Rectal smooth muscle tissue (tissue), 1 donor: ENCODE measurements around the gene GIPC3.

Source experiments
- H3K27ac ChIP-seq: one replicate; pipeline ENCODE4 v1.7.0; 2013; ENCODE audit warnings: low read depth, low read length, inconsistent platforms
- H3K27me3 ChIP-seq: one replicate; pipeline ENCODE4 v1.7.0; 2013; ENCODE audit warnings: low read length; ENCODE audit not compliant: control insufficient read depth, insufficient read depth
- H3K36me3 ChIP-seq: one replicate; pipeline ENCODE4 v1.7.0; 2013; ENCODE audit warnings: low read length; ENCODE audit not compliant: control insufficient read depth, insufficient read depth
- H3K4me1 ChIP-seq: one replicate; pipeline ENCODE4 v1.7.0; 2013; ENCODE audit warnings: low read length; ENCODE audit not compliant: control insufficient read depth, insufficient read depth
- H3K4me3 ChIP-seq: one replicate; pipeline ENCODE4 v1.7.0; 2013; ENCODE audit warnings: low read length
- H3K9ac ChIP-seq: one replicate; pipeline ENCODE4 v1.7.0; 2013; ENCODE audit warnings: low read length

GIPC3 gene

DNA sequence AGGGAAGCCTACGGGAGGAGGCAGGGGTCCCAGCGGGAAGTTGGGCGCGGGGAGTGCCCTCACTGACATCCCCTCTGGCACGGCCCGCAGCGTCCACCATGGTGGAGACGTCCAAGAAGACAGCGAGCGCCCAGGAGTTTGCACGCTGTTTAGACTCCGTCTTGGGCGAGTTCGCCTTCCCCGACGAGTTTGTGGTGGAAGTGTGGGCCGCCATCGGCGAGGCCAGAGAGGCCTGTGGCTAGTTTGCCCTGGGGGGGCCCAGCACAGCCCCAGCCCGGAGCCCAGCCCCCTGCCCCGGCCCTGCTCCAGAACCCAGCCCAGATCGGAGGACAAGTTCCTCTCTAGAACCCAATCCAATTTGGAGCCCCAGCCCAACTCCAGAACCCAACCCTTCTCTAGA is 4.7 kb downstream of the GIPC3 start:
- no peak overlapping the region for H3K4me3 ChIP-seq
- peaks cover 3% of the 10 kb centered on the region for H3K4me1 ChIP-seq
- H3K27me3 ChIP-seq, result peaks cover 11% of the 10 kb centered on the region
- H3K36me3 ChIP-seq, result no peaks in the 10 kb centered on the region
- no peak overlapping the region for H3K27ac ChIP-seq
- no peak overlapping the region for H3K9ac ChIP-seq

DNA sequence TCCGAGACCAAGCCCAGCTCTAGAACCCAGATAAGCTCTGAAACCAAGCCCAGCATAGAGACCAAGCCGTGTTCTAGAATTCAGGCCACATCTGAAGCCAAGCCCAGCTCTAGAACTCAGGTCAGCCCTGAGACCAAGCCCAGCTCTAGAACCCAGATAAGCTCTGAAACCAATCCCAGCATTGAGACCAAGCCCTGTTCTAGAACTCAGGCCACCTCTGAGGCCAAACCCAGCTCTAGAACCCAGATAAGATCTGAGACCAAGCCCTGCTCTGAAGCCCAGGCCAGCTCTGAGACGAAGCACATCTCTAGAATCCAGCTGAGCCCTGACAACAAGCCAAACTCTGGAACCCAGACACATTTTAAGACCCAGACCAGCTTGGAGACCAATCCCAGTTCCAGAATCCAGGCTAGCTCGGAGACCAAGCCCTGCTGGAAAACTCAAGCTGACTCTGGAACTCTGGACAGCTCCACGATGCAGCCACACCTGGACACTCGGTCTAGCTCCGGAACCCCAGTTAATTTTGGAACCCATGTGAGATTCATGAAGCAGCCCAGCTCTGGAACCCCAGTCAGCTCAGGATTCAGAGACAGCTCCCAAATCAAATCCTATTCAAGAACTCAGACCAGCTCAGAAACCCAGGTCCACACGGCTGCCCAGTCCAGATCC is 5.8 kb downstream of the GIPC3 start:
- no peak overlapping the region for H3K9ac ChIP-seq
- peaks cover 2% of the 10 kb centered on the region for H3K27me3 ChIP-seq
- no peak overlapping the region for H3K27ac ChIP-seq
- no peak overlapping the region for H3K4me3 ChIP-seq
- H3K4me1 ChIP-seq, result peaks cover 3% of the 10 kb centered on the region
- H3K36me3 ChIP-seq, result no peaks in the 10 kb centered on the region

DNA sequence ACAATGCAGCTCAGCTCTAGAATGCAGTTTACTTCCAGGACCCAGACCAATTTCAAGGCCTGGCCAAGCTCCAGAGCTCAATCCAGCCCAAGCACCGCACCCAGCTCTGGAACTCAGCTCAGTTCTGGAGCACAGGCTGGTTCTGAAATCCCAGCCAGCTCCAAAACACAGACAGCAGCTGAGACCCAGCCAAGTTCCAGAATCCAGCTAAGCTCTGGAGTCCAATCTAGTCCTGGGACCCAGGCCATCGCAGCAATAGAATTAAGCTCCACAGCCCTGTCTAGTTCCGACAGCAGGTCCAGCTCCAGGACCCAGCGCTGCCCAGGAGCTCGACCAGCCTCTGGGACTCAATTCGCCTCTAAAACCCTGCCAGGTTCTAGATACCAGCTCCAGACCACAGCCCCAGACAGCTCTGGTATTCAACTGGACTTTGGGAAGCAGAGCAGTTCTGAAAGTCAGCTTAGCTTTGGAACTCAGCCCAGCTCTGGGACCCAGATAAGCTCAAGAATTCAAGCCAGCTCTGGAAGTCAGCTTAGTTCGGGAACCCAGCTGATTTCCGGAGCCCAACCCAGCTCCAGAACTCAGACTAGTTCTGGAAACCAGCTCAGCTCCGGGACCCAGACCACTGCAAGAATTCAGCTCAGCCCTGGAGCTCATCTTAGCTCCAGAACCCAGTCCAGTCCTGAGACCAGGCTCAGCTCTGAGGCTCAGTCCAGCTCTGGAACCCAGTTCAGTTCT is 6.8 kb downstream of the GIPC3 start:
- Histone ChIP-seq H3K27me3 (no peaks in the 10 kb centered on the region), H3K4me1 (no peaks in the 10 kb centered on the region), H3K36me3 (no peaks in the 10 kb centered on the region), H3K4me3 (no peak overlapping the region), H3K27ac (no peak overlapping the region), H3K9ac (no peak overlapping the region)

DNA sequence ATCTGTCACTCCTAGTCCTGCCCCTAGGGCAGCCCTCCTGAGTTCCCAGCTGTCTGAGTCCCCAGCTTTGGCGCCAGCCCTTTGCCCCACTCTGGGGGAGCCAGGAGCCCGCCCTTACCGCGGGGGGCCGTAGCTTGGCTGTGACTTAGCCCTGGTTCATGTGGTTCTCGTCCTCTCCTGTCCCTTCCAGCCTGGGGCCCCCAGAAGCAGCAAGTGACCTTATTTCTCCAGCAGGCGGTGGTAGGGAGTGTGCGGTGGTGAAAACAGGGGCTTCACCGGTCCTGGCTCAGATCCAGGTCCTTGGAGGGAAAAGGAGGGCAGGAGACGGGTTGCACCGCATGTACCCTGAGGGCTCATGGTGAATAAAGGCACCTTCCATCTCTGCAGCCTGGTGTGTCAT is 7.9 kb downstream of the GIPC3 start:
- Histone ChIP-seq H3K4me1 (no peaks in the 10 kb centered on the region), H3K9ac (no peak overlapping the region), H3K27me3 (no peaks in the 10 kb centered on the region), H3K36me3 (no peaks in the 10 kb centered on the region), H3K4me3 (no peak overlapping the region), H3K27ac (no peak overlapping the region)

DNA sequence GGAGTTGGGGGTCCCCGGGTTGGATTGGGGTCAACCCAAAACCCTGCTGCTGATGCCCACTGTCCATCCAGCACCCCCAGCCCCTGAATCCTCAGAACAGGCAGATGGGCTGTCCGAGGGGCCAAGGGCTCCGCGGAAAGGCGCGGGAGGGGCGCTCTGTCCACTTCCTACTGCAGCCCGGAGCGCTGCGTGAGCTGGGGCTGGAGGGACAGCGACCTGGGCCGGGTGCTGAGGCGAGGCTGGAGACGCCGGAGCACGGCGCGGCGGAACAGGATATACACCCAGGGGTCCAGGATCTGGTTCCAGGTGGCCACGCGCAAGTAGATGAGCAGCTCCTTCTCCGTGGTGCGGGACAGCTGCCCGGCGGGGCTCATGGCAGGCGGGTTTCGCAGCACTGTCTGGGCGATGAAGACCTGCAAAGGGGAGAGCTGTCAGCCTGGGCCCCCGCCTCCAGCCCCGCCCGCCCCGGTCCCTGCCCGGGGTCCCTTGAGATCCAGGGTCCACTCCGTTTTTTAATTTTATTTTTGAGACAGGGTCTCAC is 10.3 kb downstream of the GIPC3 start:
- Histone ChIP-seq H3K4me1 (no peaks in the 10 kb centered on the region), H3K9ac (no peak overlapping the region), H3K27me3 (no peaks in the 10 kb centered on the region), H3K27ac (no peak overlapping the region), H3K4me3 (no peak overlapping the region), H3K36me3 (no peaks in the 10 kb centered on the region)

DNA sequence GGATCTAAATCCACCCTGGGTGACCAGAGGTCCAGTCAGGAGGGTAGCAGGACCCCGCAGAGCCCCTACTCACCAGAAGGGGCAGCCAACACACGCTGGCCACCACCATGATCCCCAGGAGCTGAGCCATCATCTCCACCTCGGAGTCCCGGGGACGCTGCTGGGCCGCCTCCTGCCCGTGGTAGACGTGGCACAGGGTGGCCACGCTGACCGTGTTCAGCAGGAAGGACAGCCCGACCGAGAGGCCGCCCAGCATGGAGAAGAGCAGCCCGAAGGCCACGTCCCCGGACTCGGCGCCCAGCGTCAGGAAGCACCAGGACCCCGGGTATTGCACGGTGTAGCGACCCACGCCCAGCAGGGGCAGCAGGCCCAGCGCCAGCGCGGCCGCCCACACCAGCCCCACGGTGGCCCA is 14.5 kb downstream of the GIPC3 start:
- no peak overlapping the region for H3K9ac ChIP-seq
- no peaks in the 10 kb centered on the region for H3K4me1 ChIP-seq
- H3K4me3 ChIP-seq, result no peak overlapping the region
- H3K27me3 ChIP-seq, result no peaks in the 10 kb centered on the region
- H3K27ac ChIP-seq, result no peak overlapping the region
- no peaks in the 10 kb centered on the region for H3K36me3 ChIP-seq

DNA sequence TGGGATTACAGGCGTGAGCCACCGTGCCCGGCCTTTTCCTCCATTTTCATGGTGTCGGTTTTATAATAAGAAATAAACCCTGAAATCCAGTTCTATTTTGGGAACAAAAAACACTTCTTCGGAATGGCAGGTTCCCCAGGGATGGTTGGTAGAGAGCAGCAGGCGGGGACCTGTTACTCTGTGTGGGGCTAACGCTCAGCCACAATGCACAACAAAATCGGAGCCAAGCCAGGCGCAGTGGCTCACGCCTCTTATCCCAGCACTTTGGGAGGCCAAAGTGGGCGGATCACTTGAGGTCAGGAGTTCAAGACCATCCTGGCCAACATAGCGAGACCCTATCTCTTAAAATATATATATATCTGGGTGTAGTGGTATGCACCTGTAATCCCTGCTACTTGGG is 15.7 kb downstream of the GIPC3 start:
- no peak overlapping the region for H3K27ac ChIP-seq
- H3K36me3 ChIP-seq, result no peaks in the 10 kb centered on the region
- no peak overlapping the region for H3K9ac ChIP-seq
- no peak overlapping the region for H3K4me3 ChIP-seq
- no peaks in the 10 kb centered on the region for H3K27me3 ChIP-seq
- H3K4me1 ChIP-seq, result no peaks in the 10 kb centered on the region

DNA sequence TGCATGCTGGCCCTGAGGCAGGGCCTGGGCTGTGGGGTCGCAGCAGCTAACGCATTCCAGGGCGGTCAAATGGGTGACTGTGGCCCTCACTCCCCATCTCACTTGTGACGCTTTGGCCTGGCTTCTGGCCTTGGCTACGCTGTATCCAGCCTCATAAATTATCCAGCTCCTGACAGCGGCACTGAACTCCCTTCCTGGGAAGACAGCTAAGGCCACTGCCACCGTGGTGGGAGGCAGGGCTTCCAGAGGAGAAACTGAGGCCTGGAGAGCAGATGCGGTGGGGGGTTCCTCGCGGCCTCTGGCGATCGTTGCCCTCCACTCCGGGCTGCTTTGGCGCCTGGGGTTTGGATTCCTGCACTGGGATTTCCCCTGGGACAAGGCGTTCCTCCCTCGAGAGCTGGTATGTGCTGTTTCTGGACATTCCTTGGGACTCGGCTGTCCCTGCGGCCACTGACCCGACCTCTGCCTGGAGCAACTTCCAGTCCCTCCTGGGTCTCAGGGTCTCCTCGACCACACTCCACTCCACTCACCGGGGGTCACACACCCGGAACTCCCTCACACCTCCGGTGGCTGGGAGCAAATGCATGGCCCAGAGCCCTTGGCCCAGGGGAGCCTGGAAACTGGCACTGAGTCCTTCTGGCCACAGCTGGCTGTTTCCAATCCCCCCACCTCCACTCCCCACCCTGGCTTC is 18.0 kb downstream of the GIPC3 start:
- no peak overlapping the region for H3K27ac ChIP-seq
- H3K27me3 ChIP-seq, result no peaks in the 10 kb centered on the region
- H3K4me1 ChIP-seq, result no peaks in the 10 kb centered on the region
- H3K9ac ChIP-seq, result no peak overlapping the region
- no peaks in the 10 kb centered on the region for H3K36me3 ChIP-seq
- no peak overlapping the region for H3K4me3 ChIP-seq

DNA sequence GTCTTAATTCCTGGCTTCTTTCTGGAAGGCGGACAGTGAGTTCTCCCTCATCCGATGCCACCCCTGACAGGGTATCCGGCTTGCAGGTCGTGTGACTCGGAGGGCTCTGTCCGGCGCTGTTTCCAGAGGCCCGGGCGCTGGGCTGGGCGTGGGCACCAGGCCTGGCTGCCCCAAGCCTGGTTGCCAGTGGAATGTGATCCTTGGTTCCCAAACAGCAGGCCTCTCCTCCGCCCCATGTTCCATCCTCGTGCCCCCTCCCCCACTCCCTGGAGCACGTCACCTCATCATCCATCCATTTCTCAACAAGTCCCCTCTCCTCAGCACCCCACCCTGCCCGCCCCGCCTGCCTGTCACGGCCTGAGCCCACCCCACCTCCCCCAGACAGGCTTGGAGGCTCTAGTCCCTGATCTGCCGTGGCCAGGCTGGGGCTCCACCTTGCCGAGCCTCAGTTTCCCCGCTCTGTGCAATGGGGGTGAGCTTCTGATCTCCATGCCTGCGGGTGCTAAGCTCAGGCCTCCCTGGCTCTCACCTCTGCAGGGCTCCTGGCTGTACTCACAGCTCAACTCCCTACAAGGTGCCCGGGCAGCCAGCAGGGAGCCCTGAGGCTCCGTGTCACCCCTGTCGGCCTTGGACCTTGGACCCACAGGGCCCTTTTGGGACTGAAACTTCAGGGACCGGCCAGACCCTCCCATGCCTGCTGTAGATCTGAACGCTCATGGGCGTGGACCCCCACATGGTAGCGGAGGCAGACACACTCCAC is 19.1 kb downstream of the GIPC3 start:
- H3K27ac ChIP-seq, result no peak overlapping the region
- no peaks in the 10 kb centered on the region for H3K4me1 ChIP-seq
- no peaks in the 10 kb centered on the region for H3K36me3 ChIP-seq
- no peak overlapping the region for H3K4me3 ChIP-seq
- H3K27me3 ChIP-seq, result no peaks in the 10 kb centered on the region
- H3K9ac ChIP-seq, result no peak overlapping the region

DNA sequence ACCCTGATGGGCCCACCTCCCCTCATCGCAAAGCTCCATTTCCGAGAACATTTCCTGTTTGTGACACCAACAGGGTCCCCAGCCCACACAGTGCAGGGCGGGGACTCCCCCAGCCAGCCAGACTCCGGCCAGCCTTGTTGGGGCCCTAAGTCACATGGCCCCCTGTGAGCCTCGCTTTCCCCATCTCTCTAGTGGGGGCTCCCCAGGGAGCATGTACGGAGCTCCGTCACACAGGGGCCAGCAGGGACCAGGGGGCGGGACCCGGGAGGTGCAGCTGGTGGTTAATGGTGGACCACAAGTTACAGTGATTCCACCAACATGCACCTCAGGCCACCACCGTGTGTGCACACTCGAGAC is 19.7 kb downstream of the GIPC3 start:
- H3K27me3 ChIP-seq, result no peaks in the 10 kb centered on the region
- no peak overlapping the region for H3K27ac ChIP-seq
- no peaks in the 10 kb centered on the region for H3K4me1 ChIP-seq
- no peak overlapping the region for H3K4me3 ChIP-seq
- no peak overlapping the region for H3K9ac ChIP-seq
- H3K36me3 ChIP-seq, result no peaks in the 10 kb centered on the region

DNA sequence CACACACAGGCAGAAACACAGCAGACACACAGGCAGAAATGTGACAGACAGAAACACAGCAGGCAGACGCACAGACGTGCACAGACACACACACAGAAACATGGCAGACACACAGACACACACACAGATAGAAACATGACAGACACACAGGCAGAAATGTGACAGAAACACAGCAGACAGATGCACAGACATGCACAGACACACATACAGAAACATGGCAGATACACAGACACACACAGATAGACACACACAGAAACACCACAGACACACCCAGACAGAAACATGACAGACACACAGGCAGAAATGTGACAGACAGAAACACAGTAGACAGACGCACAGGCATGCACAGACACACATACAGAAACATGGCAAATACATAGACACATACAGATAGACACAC is 20.1 kb downstream of the GIPC3 start:
- Histone ChIP-seq H3K27me3 (no peaks in the 10 kb centered on the region), H3K27ac (no peak overlapping the region), H3K9ac (no peak overlapping the region), H3K4me3 (peak overlapping the region; percentile 68), H3K4me1 (no peaks in the 10 kb centered on the region), H3K36me3 (peaks cover 2% of the 10 kb centered on the region)

DNA sequence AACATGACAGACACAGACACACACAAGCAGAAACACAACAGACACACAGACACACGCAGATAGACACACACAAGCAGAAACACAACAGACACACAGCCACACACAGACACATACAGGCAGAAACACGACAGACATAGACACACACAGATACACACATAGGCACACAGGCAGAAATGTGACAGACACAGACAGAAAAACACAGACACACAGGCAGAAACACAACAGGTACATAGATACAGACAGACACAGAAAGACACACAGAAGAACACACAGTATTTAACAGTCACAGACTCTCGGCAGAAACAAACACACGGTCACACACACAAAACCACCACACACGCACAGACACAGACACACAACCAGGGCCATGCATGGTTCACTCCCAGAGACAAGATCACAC is 20.5 kb downstream of the GIPC3 start:
- no peaks in the 10 kb centered on the region for H3K27me3 ChIP-seq
- no peak overlapping the region for H3K9ac ChIP-seq
- no peak overlapping the region for H3K27ac ChIP-seq
- no peaks in the 10 kb centered on the region for H3K4me1 ChIP-seq
- H3K4me3 ChIP-seq, result peak overlapping the region; percentile 68
- peaks cover 2% of the 10 kb centered on the region for H3K36me3 ChIP-seq
